Activated CD8-positive, alpha-beta T cell treated with anti-CD3 and anti-CD28 coated beads, Interleukin-2, amount 10 ng/mL, durations not matched to agents 7 days and 5 days (primary cell): ENCODE results near the gene POMT2. TPM values are rescaled to one million over a fixed set of nuclear protein-coding genes. Genes with fewer than 3 reads are reported as not detected.

Source experiments
- ATAC-seq: fragments of 150-1000 bp; cut with Tn5 transposase; one replicate; pipeline ENCODE4 v1.10.0; 2021; ENCODE audit warnings: moderate library complexity
- CTCF ChIA-PET: fragments of 350-600 bp; sonication (Branson Sonifier 250); formaldehyde crosslinking; loops from one replicate; lab custom pipeline; 2021; ENCODE audit warnings: antibody characterized with exemption; lab: Charles Lee
- POLR2A ChIA-PET: fragments of 350-600 bp; sonication (Branson Sonifier 250); formaldehyde crosslinking; loops from one replicate; lab custom pipeline; 2021; ENCODE audit warnings: antibody characterized with exemption; lab: Charles Lee
- DNase-seq: peaks from one replicate; pipeline ENCODE4 v3.0.0-alpha.2; 2020
- H3K27ac Mint-ChIP-seq: one replicate; pipeline ENCODE4 v1.8.0; 2021; ENCODE audit warnings: mild to moderate bottlenecking, mixed read lengths
- H3K27me3 Mint-ChIP-seq: one replicate; pipeline ENCODE4 v1.8.0; 2021; ENCODE audit warnings: low read depth, mixed read lengths
- H3K36me3 Mint-ChIP-seq: one replicate; pipeline ENCODE4 v1.8.0; 2021; ENCODE audit warnings: low read depth, mixed read lengths
- H3K4me1 Mint-ChIP-seq: one replicate; pipeline ENCODE4 v1.8.0; 2021; ENCODE audit warnings: low read depth, mixed read lengths
- H3K4me3 Mint-ChIP-seq: one replicate; pipeline ENCODE4 v1.8.0; 2021; ENCODE audit warnings: mild to moderate bottlenecking, mixed read lengths
- H3K9me3 Mint-ChIP-seq: one replicate; pipeline ENCODE4 v1.8.0; 2022; ENCODE audit warnings: mixed read lengths; ENCODE audit not compliant: insufficient read depth
- microRNA-seq: library from miRNA; unstranded; fragments of <30 nt; microRNA quantifications from one replicate; pipeline ENCODE4 v1.2.0, GENCODE V29; 2022
- total RNA-seq, 2 experiments: library from RNA; stranded (reverse); gene quantifications; one replicate each; pipeline ENCODE4 v1.2.3, GENCODE V29; 2021

POMT2 gene
- total RNA-seq, 2 experiments from 2014 or later, result 15.0 to 15.5 TPM

DNA sequence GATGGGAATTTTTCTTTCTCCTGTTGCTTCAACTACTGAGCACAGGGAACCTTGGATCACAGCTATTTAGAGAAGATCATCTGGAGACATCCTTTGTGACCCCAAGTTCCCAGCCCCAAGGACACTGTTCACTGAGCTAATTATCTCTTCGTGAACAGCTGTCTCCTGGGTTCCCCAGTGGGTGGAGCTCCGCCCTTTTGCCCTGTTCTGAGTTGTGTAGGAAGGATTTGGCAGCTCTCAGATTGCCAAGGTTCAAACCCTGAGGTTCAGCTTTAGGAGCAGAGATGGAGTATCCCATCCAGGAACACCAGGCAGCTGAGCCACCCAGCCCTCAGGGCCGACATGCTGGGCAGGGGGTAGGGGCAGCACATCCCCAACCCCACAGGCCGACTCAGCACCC, 81.7 kb downstream of the POMT2 start:
- no peak overlapping the region for H3K4me3 Mint-ChIP-seq
- POLR2A ChIA-PET, result no interaction called here
- no peaks in the 10 kb centered on the region for H3K4me1 Mint-ChIP-seq
- no peak overlapping the region for H3K27ac Mint-ChIP-seq
- no peak for ATAC-seq
- DNase-seq, result no peak
- H3K27me3 Mint-ChIP-seq, result peaks cover 3% of the 10 kb centered on the region
- H3K9me3 Mint-ChIP-seq, result no peaks in the 10 kb centered on the region
- H3K36me3 Mint-ChIP-seq, result no peaks in the 10 kb centered on the region
- CTCF ChIA-PET, result interaction anchor here (1.4 kb wide), 1 partner anchor 77 kb away, joined by 4 read pairs; no protein-coding TSS in a partner anchor

GRCh38 chr14:77238356-77238755, 82.3 kb downstream of the POMT2 start:
- DNase-seq (no peak), ATAC-seq (no peak)
- CTCF ChIA-PET, result interaction anchor here (1.4 kb wide), 1 partner anchor 78 kb away, joined by 4 read pairs; no protein-coding TSS in a partner anchor
- Mint-ChIP-seq H3K27me3 (peaks cover 3% of the 10 kb centered on the region), H3K36me3 (no peaks in the 10 kb centered on the region), H3K27ac (no peak overlapping the region), H3K4me3 (no peak overlapping the region), H3K9me3 (no peaks in the 10 kb centered on the region), H3K4me1 (no peaks in the 10 kb centered on the region)
- POLR2A ChIA-PET, result no interaction called here

DNA sequence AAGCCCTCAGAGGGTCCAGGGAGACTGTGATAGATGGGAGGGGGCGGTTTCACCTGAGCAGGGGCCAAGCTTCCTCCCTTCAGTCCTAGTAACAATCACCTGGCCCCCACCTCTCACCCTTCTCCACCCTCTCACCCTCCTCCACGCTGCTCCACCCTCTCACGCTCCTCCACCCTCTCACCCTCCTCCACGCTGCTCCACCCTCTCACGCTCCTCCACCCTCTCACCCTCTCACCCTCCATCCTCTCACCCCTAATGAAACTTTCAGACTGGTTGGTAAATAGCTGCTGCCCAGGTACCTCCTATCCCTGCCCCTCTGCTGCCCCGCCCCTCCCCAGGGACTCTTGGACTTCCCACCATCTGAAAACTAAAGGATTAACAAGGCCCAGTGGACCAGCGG, 83.9 kb downstream of the POMT2 start:
- Mint-ChIP-seq H3K9me3 (no peaks in the 10 kb centered on the region), H3K4me3 (no peak overlapping the region), H3K36me3 (no peaks in the 10 kb centered on the region), H3K27ac (no peak overlapping the region), H3K27me3 (no peaks in the 10 kb centered on the region), H3K4me1 (no peaks in the 10 kb centered on the region)
- ChIA-PET POLR2A (no interaction called here), CTCF (interaction anchor here (1.4 kb wide), 1 partner anchor 24 kb away, joined by 5 read pairs; no protein-coding TSS in a partner anchor)
- ATAC-seq (no peak), DNase-seq (no peak)

DNA sequence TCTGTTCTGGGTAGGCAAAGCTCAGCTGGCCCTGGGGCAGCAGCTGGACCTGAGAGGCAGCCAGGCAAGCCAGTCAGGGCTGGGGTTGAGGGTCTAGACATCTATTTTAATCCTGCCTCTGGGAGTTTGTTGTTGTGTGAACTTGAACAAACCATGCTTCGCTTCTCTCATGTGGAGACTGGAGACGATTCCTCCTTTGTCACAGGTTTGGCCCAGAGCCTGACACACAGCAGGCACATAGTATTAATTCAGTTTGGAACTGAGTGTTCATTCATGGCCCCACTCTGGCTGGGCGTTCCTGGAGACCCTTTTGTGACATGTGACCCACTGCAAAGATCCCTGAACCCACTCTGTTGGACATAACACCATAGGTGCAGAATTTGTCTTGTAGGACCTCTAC, 89.0 kb downstream of the POMT2 start:
- Mint-ChIP-seq H3K27ac (no peak overlapping the region), H3K36me3 (no peaks in the 10 kb centered on the region), H3K4me1 (no peaks in the 10 kb centered on the region), H3K27me3 (no peaks in the 10 kb centered on the region), H3K4me3 (no peak overlapping the region), H3K9me3 (no peaks in the 10 kb centered on the region)
- ChIA-PET POLR2A (no interaction called here), CTCF (no interaction called here)
- DNase-seq, result no peak
- no peak for ATAC-seq

DNA sequence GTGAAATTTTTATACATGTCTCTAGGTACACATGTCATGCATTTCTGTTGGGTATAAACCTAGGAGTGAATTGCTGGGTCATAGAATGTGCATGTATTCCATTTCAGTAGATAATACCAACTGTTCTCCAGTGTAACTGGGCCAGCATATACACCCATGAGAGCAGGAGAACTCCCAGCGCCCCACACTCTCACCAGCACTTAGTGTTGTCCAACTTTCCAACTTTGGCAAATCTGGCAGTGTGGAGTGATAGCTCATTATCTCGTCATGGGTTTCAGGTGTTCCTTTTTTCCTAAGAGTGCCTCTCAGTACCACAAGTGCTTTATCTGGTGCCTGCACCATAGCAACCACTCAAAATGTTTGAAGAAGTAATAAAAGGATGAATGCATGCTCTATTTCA, 89.8 kb downstream of the POMT2 start:
- ChIA-PET CTCF (interaction anchor here (1.4 kb wide), 1 partner anchor 17 kb away, joined by 5 read pairs; no protein-coding TSS in a partner anchor), POLR2A (no interaction called here)
- H3K27me3 Mint-ChIP-seq, result no peaks in the 10 kb centered on the region
- H3K4me3 Mint-ChIP-seq, result no peak overlapping the region
- DNase-seq (no peak), ATAC-seq (no peak)
- no peaks in the 10 kb centered on the region for H3K36me3 Mint-ChIP-seq
- no peaks in the 10 kb centered on the region for H3K9me3 Mint-ChIP-seq
- no peak overlapping the region for H3K27ac Mint-ChIP-seq
- H3K4me1 Mint-ChIP-seq, result no peaks in the 10 kb centered on the region

GRCh38 chr14:77228056-77228455, 92.6 kb downstream of the POMT2 start:
- CTCF ChIA-PET, result no interaction called here
- Mint-ChIP-seq H3K36me3 (no peaks in the 10 kb centered on the region), H3K27ac (no peak overlapping the region), H3K9me3 (no peaks in the 10 kb centered on the region), H3K4me1 (no peaks in the 10 kb centered on the region), H3K27me3 (no peaks in the 10 kb centered on the region), H3K4me3 (no peak overlapping the region)
- DNase-seq (no peak), ATAC-seq (no peak)
- POLR2A ChIA-PET, result no interaction called here

GRCh38 chr14:77225892-77226557, 94.7 kb downstream of the POMT2 start:
- no peaks in the 10 kb centered on the region for H3K36me3 Mint-ChIP-seq
- ATAC-seq, result no peak

GRCh38 chr14:77225254-77225653, 95.4 kb downstream of the POMT2 start:
- Mint-ChIP-seq H3K9me3 (no peaks in the 10 kb centered on the region), H3K27ac (no peak overlapping the region), H3K4me1 (no peaks in the 10 kb centered on the region), H3K27me3 (no peaks in the 10 kb centered on the region), H3K4me3 (no peak overlapping the region), H3K36me3 (no peaks in the 10 kb centered on the region)
- CTCF ChIA-PET, result interaction anchor here (1.3 to 2.1 kb wide), 3 partner anchors 12 to 79 kb away, joined by 3 to 8 read pairs (median 4); no protein-coding TSS in a partner anchor
- ATAC-seq, result no peak
- no peak for DNase-seq
- POLR2A ChIA-PET, result no interaction called here

More at GRCh38 chr14:77225892-77226557, 94.7 kb downstream of the POMT2 start:
- no peaks in the 10 kb centered on the region for H3K27me3 Mint-ChIP-seq
- ChIA-PET POLR2A (no interaction called here), CTCF (interaction anchor here (1.3 to 2.1 kb wide), 3 partner anchors 13 to 78 kb away, joined by 3 to 8 read pairs (median 4); no protein-coding TSS in a partner anchor)
- DNase-seq, result no peak
- H3K4me1 Mint-ChIP-seq, result no peaks in the 10 kb centered on the region
- H3K4me3 Mint-ChIP-seq, result no peak overlapping the region
- H3K9me3 Mint-ChIP-seq, result no peaks in the 10 kb centered on the region
- H3K27ac Mint-ChIP-seq, result no peak overlapping the region

Small RNA genes within 50 kb of the gene (microRNA-seq; reads per million reads assigned to microRNA genes)
- gene MIR1260A, result not detected

Other genes starting within 250 kb of the POMT2 start
- 10 to 100 TPM; 11.4 to 11.7 TPM for gene CIPC, start 222.6 kb downstream of the POMT2 start, total RNA-seq
- gene ZDHHC22, start 179.1 kb downstream of the POMT2 start, total RNA-seq, result not detected
- gene TMEM63C, start 139.1 kb downstream of the POMT2 start, total RNA-seq, result under 1 TPM; 0.73 to 0.74 TPM
- not detected for gene NGB, start 49.7 kb downstream of the POMT2 start, total RNA-seq
- 10 to 100 TPM; 11.7 to 15.1 TPM for gene GSTZ1, start 153 bp upstream of the POMT2 start, total RNA-seq
- gene TMED8, start 56.2 kb upstream of the POMT2 start, total RNA-seq, result 10 to 100 TPM; 16.7 to 17.1 TPM
- under 1 TPM; 0.23 to 0.40 TPM for gene SAMD15, start 56.5 kb upstream of the POMT2 start, total RNA-seq
- gene NOXRED1, start 102.6 kb upstream of the POMT2 start, total RNA-seq, result under 1 TPM; 0.29 TPM
- gene VIPAS39, start 136.7 kb upstream of the POMT2 start, total RNA-seq, result 10 to 100 TPM; 18.4 to 19.3 TPM
- 100 to 1,000 TPM; 252 to 273 TPM for gene AHSA1, start 137.2 kb upstream of the POMT2 start, total RNA-seq
- gene ISM2, start 177.9 kb upstream of the POMT2 start, total RNA-seq, result not detected